WTC11 (cell line): ENCODE data around the gene STOM.

Experiments used
- ATF3 ChIP-seq: sonication (generic); formaldehyde crosslinking; conservative IDR thresholded peaks from 2 replicates; pipeline ENCODE4 v1.8.1; 2022; ENCODE audit warnings: mild to moderate bottlenecking, missing genetic modification reagents
- CTCF ChIP-seq: fragments of 200-600 bp; IDR thresholded peaks from 2 replicates; pipeline ENCODE4 v1.8.0; 2022; ENCODE audit warnings: antibody characterized with exemption
- NR3C1 ChIP-seq: sonication (generic); formaldehyde crosslinking; conservative IDR thresholded peaks from 2 replicates; pipeline ENCODE4 v1.8.1; 2023; ENCODE audit warnings: low read depth, mild to moderate bottlenecking, missing genetic modification reagents
- TCF7 ChIP-seq: sonication (generic); formaldehyde crosslinking; IDR thresholded peaks from 2 replicates; pipeline ENCODE4 v1.8.0; 2022; ENCODE audit warnings: mild to moderate bottlenecking, low read depth, missing genetic modification reagents, moderate library complexity
- ZNF219 ChIP-seq: sonication (generic); formaldehyde crosslinking; IDR thresholded peaks from 2 replicates; pipeline ENCODE4 v1.8.0; 2023; ENCODE audit warnings: missing genetic modification reagents, mild to moderate bottlenecking, borderline replicate concordance

GRCh38 chr9:121366611-121367192 is 3.3 kb downstream of the STOM start:
- TF ChIP-seq CTCF, result no peak
- TF ChIP-seq TCF7 (CRISPR knock-in tag), result no peak
- no peak for TF ChIP-seq ATF3 (CRISPR knock-in tag)
- TF ChIP-seq ZNF219, result no peak
- no peak for TF ChIP-seq NR3C1 (CRISPR knock-in tag)
